HPDE6-E6E7 (cell line): Measurements from ENCODE around the gene MACROD2.
A peak's percentile ranks its signal among the peaks of the same experiment; 100 is the strongest.

Experiments
- DNase-seq: peaks from one replicate; pipeline ENCODE4 v3.0.0; 2011; ENCODE audit warnings: missing footprints; ENCODE audit errors: extremely low spot score

The MACROD2 gene

DNA sequence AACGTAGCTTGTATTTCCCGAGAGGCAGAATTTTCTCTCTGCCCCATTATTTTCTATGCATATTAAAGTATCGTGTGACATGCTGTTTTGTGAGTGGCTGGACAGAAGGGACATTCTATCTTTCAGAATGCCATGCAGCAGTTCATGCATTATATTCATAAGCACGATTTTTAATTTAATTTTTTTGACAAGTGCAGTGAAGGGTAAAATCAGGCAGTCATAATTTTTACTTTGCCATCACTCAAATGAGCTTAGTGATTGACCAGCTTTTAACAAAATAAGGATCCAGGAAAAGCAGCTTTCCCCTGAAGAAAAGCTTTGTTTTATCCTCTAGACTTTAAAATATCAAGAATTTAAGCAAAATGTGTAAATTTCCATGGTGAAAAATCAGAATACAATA is 1904.7 kb downstream of the MACROD2 start:
- no peak for DNase-seq

DNA sequence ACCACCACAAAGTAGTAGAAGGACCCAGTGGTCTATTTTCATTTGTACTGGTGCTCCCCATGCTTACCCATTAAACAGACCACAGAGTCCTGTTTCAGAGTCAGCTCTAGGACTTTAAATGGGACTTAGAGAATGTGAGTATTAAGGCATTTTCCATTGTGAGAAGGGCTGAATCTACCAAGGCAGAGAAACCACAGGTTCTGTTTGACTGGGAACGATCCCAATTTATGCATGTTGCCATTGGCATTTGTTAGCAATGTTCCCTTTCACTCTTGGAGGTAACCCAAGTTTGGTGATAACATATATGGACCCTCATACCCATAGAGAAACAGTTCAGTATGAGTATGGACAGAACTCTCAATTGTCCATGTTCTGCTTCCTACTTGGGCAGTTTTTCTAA is 1905.1 kb downstream of the MACROD2 start:
- no peak for DNase-seq

DNA sequence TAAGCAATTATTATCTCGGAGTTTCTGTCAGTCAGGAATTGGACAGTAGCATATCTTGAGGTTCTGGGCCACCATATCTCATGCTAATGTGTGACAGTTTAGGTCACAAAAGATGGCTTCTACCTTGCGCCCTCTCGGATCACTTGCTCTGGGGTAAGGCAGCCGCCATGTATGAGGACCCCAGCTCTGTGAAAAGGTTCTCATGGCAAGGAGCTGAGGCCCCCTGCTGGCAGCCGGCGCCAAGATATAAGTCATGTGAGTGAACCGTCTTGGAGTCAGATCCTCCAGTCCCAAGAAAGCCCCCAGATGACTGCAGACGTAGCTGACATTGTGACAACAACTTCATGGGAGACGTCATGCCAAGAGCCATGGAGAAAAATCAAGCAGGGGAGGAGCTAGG is 1907.2 kb downstream of the MACROD2 start:
- no peak for DNase-seq

DNA sequence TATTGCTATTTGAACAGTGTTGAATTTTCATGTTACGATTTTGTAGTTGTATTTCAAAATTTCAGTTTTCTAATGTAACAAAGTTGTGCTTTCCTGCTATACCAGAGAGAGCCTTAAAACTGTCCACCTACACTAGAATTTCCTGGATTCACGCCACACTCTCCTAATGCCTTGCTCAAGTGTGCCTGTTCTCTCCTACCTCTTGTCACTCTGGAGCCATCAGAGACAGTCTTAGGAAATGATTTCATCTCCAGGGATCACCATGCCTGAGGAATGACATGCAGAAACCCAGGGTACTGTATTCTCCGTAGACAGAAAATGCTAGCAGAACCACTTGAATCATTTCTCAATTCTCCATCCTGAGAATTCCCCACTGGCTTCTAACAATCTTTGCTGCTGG is 1910.3 kb downstream of the MACROD2 start:
- no peak for DNase-seq

DNA sequence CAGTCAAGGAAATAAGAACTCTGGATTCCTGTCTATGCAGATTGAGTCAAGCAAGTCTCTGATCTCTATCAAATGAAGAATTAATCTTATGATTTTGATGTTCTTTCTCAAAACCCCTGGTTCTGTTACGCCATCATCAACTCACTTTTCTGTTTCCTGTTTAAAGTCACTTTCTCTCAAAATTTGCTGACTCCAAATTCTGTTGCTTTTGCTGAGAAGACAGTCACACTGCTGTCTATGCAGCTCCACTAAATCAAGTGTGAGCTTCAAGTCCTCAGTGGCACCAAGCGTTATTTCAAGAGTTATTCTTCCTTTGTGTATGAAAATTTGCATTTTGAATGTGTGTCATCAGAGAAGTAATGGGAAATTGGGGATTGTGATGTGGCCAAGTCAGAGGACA is 1914.7 kb downstream of the MACROD2 start:
- no peak for DNase-seq

DNA sequence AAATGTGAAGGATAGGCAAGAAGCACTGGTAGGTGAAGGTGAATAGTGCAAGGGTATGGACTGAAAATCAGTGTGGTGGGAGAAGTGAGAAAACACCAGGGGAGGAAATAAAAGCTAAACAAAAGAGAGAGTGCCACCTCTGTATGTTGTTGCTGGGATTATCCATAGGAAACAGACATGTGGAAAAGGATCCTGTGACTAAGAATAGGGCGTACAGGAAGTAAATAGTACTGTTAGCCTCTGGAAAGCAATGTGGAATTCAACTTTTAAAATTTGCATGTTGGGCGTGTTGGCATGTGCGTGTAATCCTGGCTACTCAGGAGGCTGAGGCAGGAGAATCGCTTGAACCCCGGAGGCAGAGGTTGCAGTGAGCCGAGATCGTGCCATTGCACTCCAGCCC is 1916.3 kb downstream of the MACROD2 start:
- DNase-seq, result no peak

DNA sequence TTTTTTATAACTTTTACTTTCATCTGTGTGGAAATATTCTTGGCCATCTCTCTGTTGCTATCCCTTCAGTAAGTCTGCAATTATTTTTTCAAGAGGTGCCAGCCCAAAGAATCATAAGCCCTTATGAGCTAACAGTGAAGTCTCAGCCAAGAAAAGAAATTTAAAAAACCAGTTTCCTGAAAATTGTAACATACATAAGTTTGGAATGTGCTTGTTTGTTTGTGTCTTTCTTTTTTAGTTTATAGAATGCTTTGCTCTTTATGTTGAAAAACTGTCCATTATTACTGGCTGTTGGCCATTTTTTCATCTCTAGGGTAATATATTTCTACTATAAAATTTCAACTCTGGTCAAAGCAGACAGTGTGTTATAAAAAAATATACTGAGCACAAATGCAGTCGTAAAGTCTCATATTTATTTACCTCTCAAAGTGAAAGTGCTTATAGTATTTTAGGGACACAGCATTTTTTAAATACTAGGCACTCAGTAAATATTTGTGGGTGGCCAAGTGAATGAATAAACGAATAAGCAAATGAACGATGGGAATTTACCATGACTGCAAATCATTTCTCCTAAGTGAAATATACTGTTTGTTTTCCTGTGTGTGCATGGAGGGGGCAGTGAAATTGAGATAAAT is 1918.2 kb downstream of the MACROD2 start:
- no peak for DNase-seq

DNA sequence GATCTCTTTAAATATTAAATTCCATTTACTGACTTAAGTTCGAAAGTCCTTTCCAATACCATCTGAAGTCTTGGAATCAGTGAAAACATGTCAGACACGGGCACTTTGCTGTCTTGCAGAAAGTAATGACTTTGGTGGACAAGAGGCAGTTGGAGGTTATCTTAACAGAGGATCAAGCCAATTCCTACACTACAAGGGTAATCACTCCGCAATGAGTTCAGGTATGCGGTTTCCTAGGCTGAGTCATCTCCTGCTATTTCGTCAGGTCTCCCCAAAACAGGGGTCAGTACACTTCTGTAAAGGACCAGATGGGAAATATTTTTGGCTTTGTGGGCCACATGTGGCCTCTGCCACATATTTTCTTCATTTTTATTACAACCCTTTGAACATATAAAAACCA is 1921.3 kb downstream of the MACROD2 start:
- DNase-seq, result no peak

DNA sequence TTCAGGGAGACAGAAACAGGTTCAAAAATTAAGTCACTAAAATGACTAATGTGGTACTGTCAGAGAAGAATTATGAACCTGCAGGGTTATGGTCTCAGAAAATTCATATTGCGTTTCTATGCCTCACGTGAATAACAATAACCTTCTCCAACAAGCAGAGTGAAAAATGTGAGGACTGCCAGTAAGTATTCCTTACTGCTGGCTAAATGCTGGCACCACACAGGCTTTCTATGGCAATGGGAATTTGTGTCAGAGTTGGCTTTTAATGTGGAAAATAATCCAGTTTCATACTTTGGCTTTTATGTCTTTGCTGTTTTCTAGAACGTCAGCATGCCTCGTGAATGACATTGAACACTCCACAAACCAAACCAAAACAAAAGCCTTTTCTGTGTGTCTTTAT is 1922.0 kb downstream of the MACROD2 start:
- DNase-seq, result no peak

DNA sequence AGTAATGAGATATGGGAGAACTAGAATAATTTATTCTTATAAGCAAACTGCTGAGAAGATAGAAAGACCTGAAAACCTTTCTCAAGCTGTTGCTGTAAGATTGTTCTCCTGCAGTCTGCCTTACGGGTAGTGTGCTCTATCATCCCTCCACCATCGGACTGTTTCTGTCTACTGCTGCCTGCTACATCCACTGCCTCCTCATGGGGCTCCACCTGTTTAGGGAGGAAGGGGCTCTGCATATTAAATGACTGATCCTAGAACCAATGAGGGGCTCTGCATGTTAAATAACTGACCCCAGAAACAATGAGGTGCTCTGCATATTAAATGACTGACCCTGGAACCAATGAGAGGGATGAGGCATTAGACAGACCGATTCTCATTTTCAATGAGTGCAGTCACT is 1923.3 kb downstream of the MACROD2 start:
- no peak for DNase-seq

DNA sequence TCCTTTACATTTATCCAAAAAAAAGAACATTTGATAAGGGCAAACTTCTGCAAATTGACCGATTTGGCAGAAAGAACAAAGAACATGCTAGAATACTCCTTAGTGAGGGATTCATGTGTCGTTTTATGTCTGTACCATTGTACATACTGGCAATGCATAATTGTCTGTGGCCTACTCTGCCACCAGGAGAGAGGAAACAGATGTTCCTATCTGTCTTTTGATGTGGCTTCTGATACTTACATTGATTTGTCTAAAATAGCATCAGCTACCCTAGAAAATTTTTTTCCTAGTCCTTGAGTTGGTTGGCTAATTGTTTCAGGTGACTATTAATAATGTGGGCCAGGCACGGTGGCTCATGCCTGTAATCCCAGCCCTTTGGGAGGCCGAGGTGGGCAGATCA is 1923.8 kb downstream of the MACROD2 start:
- no peak for DNase-seq

DNA sequence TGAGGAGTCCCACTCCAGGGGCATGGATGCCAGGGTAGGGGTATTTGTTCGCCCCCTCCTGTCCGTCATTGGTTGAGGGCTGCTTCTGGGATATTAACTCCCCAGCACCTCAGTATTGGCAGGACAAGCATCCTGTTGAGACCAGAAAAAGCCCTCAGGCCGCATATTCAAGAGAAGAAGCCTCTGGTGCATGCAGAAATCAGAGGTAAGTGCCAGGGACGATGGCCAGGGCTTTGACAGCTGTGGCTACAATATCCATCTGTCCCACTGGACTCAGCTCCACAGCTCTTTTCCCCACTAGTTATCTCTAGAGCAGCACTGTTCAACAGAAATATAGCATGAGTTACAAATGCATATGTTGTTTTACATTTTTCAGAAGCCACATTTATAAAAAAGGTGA is 1926.6 kb downstream of the MACROD2 start:
- no peak for DNase-seq

DNA sequence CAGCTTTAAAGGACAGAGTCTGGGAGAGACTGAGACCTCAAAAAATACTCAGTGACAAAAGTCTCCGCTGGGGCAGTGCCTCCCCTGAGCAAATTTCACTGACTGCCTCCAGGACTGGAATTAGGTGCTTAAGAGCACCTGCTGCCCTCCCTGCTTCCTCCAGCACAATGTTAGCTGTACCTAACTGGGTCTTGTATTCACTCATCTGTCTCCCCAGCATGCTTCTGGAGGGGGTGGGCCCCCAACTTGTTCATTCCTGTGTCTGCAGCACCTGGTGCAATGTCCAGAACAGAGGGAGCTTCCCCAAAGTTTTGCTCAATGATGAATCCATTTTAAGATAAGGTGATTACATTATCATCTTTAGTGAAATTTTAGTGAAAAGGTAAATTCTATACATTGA is 1927.2 kb downstream of the MACROD2 start:
- DNase-seq, result no peak

DNA sequence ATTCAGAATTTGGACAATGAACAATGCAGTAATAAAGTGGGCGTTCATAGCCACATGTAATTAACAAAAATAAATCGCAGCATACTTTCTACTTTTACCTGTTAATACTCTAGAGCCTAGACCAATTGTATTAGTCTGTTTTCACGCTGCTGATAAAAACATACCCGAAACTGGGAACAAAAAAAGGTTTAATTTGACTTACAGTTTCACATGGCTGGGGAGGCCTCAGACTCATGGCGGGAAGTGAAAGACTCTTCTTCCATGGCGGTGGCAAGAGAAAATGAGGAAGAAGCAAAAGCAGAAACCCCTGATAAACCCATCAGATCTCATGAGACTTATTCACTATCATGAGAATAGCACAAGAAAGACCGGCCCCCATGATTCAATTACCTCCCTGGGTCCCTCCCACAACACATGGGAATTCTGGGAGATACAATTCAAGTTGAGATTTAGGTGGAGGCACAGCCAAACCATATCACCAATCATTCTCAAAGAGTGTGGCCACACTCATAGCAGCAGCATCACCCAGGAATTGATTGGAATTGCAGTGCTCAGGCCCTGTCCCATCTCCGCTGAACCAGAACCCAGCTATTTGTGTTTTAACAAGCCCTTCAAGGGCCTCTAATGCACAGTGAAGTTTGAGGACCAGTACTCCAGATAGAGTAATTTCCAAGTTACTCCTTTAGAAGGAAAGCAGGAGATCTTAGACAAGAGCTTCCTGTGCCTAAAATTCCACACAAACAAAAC is 1927.9 kb downstream of the MACROD2 start:
- DNase-seq, result no peak

DNA sequence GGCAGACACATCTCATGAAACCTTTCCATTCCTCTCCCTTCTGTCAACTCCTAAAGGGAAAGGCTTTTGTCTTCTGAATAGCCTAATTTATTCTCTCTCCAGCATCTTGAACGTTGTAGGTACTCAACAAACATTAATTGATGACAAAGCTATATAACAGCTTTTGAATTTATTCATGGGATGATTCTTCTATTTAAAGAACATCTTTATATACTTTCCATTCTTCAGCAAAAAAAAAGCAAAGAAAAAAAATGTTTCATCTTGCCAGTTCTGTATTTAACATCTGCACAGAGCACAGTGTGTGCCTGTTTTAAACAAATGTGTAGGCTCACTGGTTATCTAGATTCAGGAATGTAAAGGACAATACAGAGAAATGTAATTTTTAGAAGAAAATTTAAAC is 1929.2 kb downstream of the MACROD2 start:
- DNase-seq, result no peak

DNA sequence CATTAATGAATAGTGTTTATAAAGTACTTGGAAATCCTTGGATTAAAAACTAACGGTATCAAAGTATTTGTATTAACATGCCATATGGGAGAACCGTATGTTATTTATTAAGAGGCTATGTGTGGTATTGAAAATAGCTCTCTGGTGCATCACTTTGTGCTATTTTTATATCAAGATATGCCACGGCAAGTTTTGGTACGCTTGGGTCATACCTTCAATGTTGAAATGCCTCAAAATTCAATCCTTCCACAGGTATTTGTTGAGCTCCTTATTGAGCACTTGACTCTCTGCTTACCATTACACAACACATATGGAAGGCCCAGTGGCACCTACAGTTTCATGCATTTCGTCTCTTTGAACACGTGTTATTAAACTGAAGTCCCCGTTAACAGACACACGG is 1930.1 kb downstream of the MACROD2 start:
- no peak for DNase-seq

DNA sequence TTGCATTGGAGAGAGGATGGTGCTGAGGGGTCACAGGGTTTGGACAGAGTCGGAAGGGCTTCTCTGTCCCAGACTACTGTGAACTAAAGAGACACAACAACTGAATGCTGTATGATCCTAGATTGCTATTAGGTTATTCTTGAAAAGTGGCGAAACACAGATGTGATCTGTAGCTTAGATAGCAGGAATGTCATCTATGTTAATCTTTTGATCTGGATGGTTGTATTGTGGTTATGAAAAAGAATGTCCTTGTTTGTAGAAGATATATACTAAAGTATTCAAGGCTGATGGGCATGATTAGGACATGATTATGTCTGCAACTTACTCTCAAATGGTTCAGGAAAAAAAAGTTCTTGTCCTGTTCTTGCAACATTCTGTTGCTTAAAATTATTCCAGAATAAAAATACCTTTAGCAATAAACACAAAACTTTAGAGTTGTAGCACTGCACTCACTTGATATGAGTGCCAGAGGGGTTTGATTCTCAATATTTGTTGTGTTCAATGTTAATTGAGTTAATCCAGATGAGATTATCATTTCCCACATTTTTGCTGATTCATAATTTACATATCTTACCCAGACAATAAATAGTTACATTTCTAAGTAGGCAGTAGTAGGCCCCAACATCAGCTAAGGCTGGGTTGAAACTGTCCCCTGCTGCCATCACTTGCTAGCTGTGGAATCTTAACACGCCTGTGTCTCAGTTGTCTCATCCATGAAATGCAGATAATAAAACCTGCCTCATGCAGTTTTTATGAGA is 1932.8 kb downstream of the MACROD2 start:
- no peak for DNase-seq

DNA sequence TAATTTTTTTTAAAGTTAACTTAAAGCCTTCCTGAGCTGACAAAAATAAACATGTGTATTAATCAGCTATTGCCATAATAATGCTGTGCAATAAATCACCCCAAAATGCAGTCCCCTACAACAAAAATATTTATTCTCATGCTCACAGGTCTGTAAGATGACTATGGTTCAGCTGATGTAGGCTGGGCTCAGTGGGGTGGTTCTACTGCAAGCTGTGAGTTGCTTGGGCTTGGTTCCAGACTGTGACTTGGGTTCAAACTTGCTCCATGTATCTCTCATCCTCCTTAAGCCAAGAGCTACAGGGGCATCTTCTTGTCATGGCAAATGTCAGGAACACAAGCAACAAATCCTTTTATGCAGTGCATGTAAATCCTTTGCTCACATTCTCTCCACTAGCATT is 1933.6 kb downstream of the MACROD2 start:
- DNase-seq, result no peak

DNA sequence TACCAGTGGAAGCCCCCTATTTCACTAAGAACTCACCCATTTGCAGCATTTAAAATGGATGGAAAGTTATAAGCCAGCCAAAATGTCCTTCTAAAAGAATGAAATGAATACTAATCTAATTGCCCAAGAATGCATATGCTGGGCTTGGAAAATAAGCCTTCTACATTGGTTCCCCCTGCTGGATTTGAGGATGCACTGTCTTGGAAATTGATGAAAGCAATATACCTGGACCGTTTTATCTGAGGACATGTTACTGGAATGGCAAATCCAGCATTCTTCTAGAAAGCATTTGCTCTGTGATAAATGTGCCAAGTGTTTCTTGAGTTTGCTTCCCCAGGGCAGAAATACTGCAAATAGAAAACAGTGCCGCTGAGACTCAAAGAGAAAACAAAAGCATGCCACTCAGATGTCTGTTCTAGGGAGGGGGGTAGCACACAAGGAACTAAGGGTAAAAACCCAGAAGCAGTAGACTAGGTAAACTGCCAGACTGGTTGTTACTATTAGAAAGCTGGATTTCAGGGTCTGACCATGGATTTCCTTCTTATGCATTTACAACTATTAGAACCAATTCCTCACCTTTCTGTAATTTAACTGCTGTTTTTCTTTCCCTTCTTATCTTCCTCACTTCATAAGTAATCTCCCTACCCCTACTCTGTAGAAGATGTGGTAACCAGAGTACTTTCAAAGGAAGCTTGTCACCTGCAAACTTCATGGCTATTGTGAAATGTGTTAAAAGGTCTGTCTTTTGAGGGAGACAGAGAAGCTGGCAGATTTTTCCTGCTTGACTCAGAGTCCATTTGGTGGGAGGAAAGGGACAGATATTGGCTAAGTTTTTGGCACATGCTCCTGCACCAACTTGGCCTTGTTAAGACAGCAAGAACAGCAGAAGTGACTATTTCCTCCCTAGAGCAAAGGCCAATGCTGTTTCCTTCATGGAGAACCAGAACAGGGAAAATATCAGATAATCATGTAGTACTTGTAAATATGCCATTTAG is 1935.3 kb downstream of the MACROD2 start:
- peak; percentile 20 for DNase-seq

DNA sequence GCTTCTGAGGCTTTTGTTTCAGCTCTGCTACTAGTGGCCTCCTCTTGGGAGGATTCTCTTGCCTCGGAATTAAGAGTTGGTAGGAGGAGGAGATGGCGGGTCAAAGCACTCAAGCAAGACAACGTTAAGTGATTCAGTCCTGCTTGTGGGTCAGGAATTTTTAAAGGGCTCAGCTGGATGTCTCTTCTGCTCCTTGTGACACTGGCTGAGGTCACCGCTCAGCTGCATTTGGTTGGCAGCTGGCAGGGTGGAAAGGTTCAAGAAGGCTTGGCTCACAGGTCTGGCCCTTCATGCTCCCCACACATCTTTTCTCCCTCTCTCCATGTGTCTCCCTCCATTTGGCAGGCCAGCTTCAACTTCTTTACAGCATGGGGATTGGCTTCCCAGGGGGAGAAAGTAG is 1936.6 kb downstream of the MACROD2 start:
- no peak for DNase-seq

DNA sequence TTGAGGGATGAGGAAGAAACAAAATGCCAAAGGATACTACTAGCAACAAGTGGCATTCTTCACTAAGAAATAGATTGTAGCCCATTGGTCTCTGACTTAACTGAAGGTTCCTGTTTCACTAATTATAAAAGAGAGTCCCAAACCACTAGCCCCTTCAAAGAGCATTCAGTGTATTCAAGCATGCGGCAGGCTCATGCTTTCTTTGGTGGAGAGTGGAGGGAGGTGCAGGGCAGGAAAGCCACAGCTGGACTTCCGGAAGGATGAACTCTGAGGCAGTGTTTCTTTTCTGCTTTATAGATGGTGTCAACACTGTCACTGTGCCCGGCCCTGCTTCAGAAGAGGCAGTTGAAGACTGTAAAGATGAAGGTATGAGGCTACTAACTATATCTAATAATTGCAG is 1941.9 kb downstream of the MACROD2 start:
- no peak for DNase-seq

DNA sequence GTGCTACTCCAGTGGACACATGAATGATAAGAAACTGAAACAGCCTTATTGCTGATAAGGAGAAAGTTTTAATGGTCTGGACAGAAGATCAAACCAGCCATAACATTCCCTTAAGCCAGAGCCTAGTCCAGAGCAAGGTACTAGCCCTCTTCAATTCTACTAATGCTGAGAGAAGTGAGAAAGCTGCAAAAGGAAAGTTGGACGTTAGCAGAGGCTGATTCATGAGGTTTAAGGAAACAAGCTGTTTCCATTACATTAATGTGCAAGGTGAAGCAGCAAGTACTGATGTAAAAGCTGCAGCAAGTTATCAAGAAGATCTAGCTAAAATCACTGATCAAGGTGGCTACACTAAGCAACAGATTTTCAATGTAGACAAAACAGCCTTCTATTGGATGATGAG is 1943.5 kb downstream of the MACROD2 start:
- no peak for DNase-seq
